Caco-2 (cell line): ENCODE data around the gene IGDCC3. TPM values are rescaled to one million over a fixed set of nuclear protein-coding genes. Genes with fewer than 3 reads are reported as not detected.

ENCODE experiments used
- BruUV-seq: library from RNA; stranded (reverse); fragments of 400-500 nt; replicated peaks from 2 replicates; lab custom pipeline; 2021; lab: Mats Ljungman, UMichigan
- CTCF ChIA-PET: fragments of 300-600 bp; sonication (Branson Sonifier 250); formaldehyde crosslinking; loops from one replicate; lab custom pipeline; 2022; ENCODE audit warnings: antibody characterized with exemption; lab: Charles Lee
- POLR2A ChIA-PET: fragments of 300-600 bp; sonication (Branson Sonifier 250); formaldehyde crosslinking; loops from one replicate; lab custom pipeline; 2022; ENCODE audit warnings: antibody characterized with exemption; lab: Charles Lee
- DNase-seq, 2 experiments: peaks; one replicate each; pipeline versions ENCODE4 v3.0.0 to v3.0.0-alpha.2; 2020 to 2022
- H3K27me3 ChIP-seq: replicated peaks from 2 replicates; pipeline ENCODE4 v1.6.0; 2011; ENCODE audit warnings: low read length; ENCODE audit not compliant: control insufficient read depth, insufficient read depth
- H3K36me3 ChIP-seq: 2 replicates; pipeline ENCODE4 v1.5.1; 2011; ENCODE audit warnings: low read length; ENCODE audit not compliant: control insufficient read depth, insufficient read depth
- H3K4me1 ChIP-seq: fragments of 250-450 bp; sonication (Bioruptor Pico); 2 replicates; pipeline ENCODE4 v1.5.1; 2020; ENCODE audit warnings: mild to moderate bottlenecking
- H3K4me3 ChIP-seq: 2 replicates; pipeline ENCODE4 v1.5.1; 2011; ENCODE audit warnings: low read depth, mild to moderate bottlenecking, control low read depth, low read length
- H3K9me3 ChIP-seq: fragments of 250-450 bp; sonication (Bioruptor Pico); 2 replicates; pipeline ENCODE4 v1.5.1; 2020; ENCODE audit warnings: mild to moderate bottlenecking, moderate library complexity
- H3K27ac Mint-ChIP-seq: one replicate; pipeline ENCODE4 v1.8.0; 2022; ENCODE audit warnings: mixed read lengths; ENCODE audit not compliant: unreplicated experiment
- H3K27me3 Mint-ChIP-seq: one replicate; pipeline ENCODE4 v1.8.0; 2022; ENCODE audit warnings: mixed read lengths; ENCODE audit not compliant: insufficient read depth, unreplicated experiment
- H3K36me3 Mint-ChIP-seq: one replicate; pipeline ENCODE4 v1.8.0; 2022; ENCODE audit warnings: mild to moderate bottlenecking, mixed read lengths; ENCODE audit not compliant: insufficient read depth, unreplicated experiment
- H3K4me1 Mint-ChIP-seq: one replicate; pipeline ENCODE4 v1.8.0; 2022; ENCODE audit warnings: low read depth, mixed read lengths; ENCODE audit not compliant: unreplicated experiment
- H3K4me3 Mint-ChIP-seq: one replicate; pipeline ENCODE4 v1.8.0; 2022; ENCODE audit warnings: mild to moderate bottlenecking, moderate library complexity, mixed read lengths; ENCODE audit not compliant: unreplicated experiment
- H3K9me3 Mint-ChIP-seq: one replicate; pipeline ENCODE4 v1.8.0; 2022; ENCODE audit warnings: mixed read lengths; ENCODE audit not compliant: unreplicated experiment
- CTCF ChIP-seq, 2 experiments: fragments of 200-600 bp in 1 of 2; IDR thresholded peaks; 1 replicate in 1 of 2; 2 replicates in 1 of 2; pipeline versions ENCODE4 v1.5.1 to v1.8.0; 2011 to 2022; ENCODE audit warnings: antibody characterized with exemption in 1 of 2, control low read depth in 1 of 2, inconsistent platforms in 1 of 2, low read depth in 1 of 2, low read length in 1 of 2, mild to moderate bottlenecking in 1 of 2, moderate library complexity in 1 of 2; ENCODE audit not compliant: insufficient read depth in 1 of 2, severe bottlenecking in 1 of 2, unreplicated experiment in 1 of 2
- intact Hi-C: fragments of 100-400 bp; cut with micrococcal nuclease; formaldehyde crosslinking; loops from one replicate; pipeline ENCODE4 v1.10.0; 2022; ENCODE audit not compliant: unreplicated experiment
- total RNA-seq: library from RNA; stranded (reverse); gene quantifications from 2 replicates; pipeline ENCODE4 v1.2.3, GENCODE V29; 2022

Gene IGDCC3
- total RNA-seq, 1 experiment from 2014 or later: 51.2 TPM

DNA sequence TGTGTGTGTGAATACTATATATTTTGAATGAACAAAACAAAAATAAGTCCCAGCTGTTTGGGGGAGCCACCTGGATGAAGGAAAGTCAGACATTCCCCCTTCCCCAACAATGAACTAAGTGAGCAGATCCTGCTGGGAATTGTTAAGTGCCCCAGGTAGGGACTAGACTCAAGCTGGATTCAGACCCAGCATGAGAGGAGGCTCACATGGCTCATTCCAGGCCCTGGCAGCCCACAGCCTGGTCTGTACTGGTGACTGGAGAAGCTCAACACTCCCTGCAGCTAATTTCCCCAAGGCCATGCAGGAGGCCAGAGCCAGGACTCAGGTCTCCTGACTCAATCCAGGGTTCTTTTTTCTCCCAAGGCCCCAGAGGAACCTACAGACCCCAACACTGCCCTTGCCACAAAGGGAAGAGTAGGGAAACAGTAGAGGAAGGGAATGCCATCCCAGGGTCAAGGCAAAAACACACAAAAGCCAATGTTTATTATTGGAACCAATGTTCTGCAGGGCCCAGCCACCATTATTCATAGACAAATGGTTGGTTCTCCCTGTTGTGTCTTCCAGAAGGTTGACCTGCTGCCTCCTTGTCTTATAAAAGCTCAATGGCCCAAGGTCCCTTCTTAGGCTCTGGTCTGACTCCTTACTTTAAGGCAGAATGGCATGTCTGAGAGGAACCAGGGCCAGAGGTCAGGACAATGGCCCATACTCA lies 35.4 kb upstream of the IGDCC3 start:
- no peaks in the 10 kb centered on the region for H3K36me3 ChIP-seq
- H3K9me3 ChIP-seq: no peaks in the 10 kb centered on the region
- Mint-ChIP-seq H3K4me3 (no peak overlapping the region), H3K36me3 (no peaks in the 10 kb centered on the region), H3K4me1 (peaks cover 18% of the 10 kb centered on the region), H3K9me3 (no peaks in the 10 kb centered on the region), H3K27me3 (no peaks in the 10 kb centered on the region), H3K27ac (no peak overlapping the region)
- no peak overlapping the region for H3K4me3 ChIP-seq
- intact Hi-C loops: no loop called here
- ChIA-PET CTCF (interaction anchor here (1.3 kb wide), 1 partner anchor 12 kb away, joined by 3 read pairs; no protein-coding TSS in a partner anchor), POLR2A (no interaction called here)
- H3K27me3 ChIP-seq: no peaks in the 10 kb centered on the region
- BruUV-seq: no TSS peak
- H3K4me1 ChIP-seq: peaks cover 25% of the 10 kb centered on the region
- DNase-seq: no peak
- no peak for TF ChIP-seq CTCF (IDR thresholded peaks at IDR 0.05; ENCODE audit: insufficient read depth in 1 of 2, low read depth in 1 of 2, low read length in 1 of 2, severe bottlenecking in 1 of 2, unreplicated experiment in 1 of 2)

DNA sequence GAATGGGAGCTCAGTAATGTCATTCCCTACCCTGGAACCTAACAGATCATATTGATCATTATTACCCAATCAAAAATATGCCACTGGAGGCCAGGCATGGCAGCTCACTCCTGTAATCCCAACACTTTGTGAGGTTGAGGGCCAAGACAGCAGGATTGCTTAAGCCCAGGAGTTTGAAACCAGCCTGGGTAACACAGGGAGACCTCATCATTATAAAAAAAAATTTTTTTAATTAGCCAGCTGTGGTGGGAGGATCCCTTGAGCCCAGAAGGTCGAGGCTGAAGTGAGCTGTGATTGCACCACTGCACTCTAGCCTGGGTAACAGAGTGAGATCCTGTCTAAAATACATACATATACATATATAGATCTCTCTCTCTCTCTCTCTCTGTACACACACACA lies 34.8 kb upstream of the IGDCC3 start:
- no peaks in the 10 kb centered on the region for H3K27me3 Mint-ChIP-seq
- H3K9me3 Mint-ChIP-seq: no peaks in the 10 kb centered on the region
- ChIA-PET POLR2A (no interaction called here), CTCF (interaction anchor here (1.3 kb wide), 1 partner anchor 11 kb away, joined by 3 read pairs; no protein-coding TSS in a partner anchor)
- H3K36me3 ChIP-seq: no peaks in the 10 kb centered on the region
- no peak overlapping the region for H3K4me3 Mint-ChIP-seq
- peaks cover 18% of the 10 kb centered on the region for H3K4me1 Mint-ChIP-seq
- no peak for TF ChIP-seq CTCF (IDR thresholded peaks at IDR 0.05; ENCODE audit: insufficient read depth in 1 of 2, low read depth in 1 of 2, low read length in 1 of 2, severe bottlenecking in 1 of 2, unreplicated experiment in 1 of 2)
- intact Hi-C loops: no loop called here
- no peaks in the 10 kb centered on the region for H3K27me3 ChIP-seq
- DNase-seq: no peak
- no peak overlapping the region for H3K4me3 ChIP-seq
- no peaks in the 10 kb centered on the region for H3K9me3 ChIP-seq
- no TSS peak for BruUV-seq
- H3K27ac Mint-ChIP-seq: no peak overlapping the region
- H3K4me1 ChIP-seq: peaks cover 25% of the 10 kb centered on the region
- no peaks in the 10 kb centered on the region for H3K36me3 Mint-ChIP-seq

GRCh38 chr15:65411465-65412071 lies 33.8 kb upstream of the IGDCC3 start:
- Mint-ChIP-seq H3K9me3 (no peaks in the 10 kb centered on the region), H3K27me3 (no peaks in the 10 kb centered on the region), H3K4me3 (no peak overlapping the region), H3K4me1 (peaks cover 12% of the 10 kb centered on the region), H3K36me3 (no peaks in the 10 kb centered on the region), H3K27ac (no peak overlapping the region)
- no peak for TF ChIP-seq CTCF (IDR thresholded peaks at IDR 0.05; ENCODE audit: insufficient read depth in 1 of 2, low read depth in 1 of 2, low read length in 1 of 2, severe bottlenecking in 1 of 2, unreplicated experiment in 1 of 2)
- Histone ChIP-seq H3K27me3 (no peaks in the 10 kb centered on the region), H3K4me3 (no peak overlapping the region), H3K9me3 (no peaks in the 10 kb centered on the region), H3K36me3 (no peaks in the 10 kb centered on the region), H3K4me1 (peaks cover 25% of the 10 kb centered on the region)
- intact Hi-C loops: no loop called here
- DNase-seq: no peak
- ChIA-PET POLR2A (no interaction called here), CTCF (interaction anchor here (1.3 kb wide), 1 partner anchor 10 kb away, joined by 3 read pairs; no protein-coding TSS in a partner anchor)
- no TSS peak for BruUV-seq
